ENCODE measurements around the gene PSKH1.
"Not testable (repeated sequence)": the region's sequence is repeated elsewhere in the genome, so short reads cannot be mapped to it uniquely, and the experiment has no call there.

PSKH1 gene

DNA sequence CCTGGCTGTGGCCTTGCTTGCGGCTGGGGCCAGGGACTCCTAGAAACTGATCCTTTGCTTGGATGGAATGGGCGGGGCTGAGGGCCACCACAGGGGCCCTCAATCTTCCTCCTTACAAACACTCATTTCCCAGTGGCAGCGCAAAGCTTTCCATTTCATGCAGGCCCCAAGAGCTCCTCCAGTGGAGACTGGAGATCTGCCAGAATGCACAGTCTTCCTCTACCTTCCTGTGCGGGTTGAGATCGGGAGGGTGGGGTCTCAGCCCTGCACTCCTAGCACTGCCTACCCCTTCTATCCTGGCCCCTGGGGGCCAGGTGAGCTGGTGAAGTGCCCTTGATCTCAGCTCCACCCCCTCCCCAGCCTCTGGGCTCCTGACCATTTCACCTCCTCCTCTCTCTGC lies 6.7 kb upstream of the PSKH1 start:
- DNase-seq (ENCODE audit: low spot score): no peak

DNA sequence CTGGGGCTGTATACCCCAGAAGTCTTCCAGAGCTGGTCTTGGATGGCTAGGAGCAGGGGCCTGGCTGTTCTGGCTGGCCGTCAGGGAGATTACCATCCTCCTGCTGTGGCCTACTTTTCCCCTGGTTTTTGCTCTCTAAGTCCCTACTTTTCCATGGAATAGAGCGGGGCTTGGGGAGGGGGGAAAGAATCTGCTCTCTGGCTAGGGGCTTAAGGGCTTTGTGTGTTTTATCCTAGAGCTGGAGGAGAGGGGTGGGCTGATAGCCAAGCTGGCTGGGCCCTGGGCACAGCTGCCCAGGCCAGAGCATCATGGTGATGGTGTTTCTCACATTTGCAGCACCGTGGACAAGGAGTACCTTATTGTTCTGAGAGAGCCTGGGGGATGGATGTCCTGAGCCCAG lies 4.7 kb upstream of the PSKH1 start:
- no peak for DNase-seq (ENCODE audit: low spot score)

DNA sequence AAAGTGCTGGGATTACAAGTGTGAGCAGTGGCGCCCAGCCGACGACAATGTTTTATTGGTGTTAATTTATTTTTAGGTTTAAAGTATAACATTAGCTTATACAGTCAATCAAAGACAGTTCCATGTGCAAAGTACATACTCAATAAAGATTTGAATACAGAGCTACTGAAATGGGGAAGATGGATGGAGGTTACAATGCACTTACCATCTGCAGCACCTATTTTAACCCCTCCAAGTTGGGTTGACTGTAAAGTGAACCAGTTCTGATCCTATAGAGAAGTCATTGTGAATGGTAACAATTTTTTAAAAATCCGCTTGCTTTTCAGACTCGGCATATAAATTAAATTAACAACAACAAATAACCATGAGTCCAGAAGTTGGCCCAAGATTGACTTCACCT lies 679 bp upstream of the PSKH1 start:
- DNase-seq (ENCODE audit: low spot score): no peak

DNA sequence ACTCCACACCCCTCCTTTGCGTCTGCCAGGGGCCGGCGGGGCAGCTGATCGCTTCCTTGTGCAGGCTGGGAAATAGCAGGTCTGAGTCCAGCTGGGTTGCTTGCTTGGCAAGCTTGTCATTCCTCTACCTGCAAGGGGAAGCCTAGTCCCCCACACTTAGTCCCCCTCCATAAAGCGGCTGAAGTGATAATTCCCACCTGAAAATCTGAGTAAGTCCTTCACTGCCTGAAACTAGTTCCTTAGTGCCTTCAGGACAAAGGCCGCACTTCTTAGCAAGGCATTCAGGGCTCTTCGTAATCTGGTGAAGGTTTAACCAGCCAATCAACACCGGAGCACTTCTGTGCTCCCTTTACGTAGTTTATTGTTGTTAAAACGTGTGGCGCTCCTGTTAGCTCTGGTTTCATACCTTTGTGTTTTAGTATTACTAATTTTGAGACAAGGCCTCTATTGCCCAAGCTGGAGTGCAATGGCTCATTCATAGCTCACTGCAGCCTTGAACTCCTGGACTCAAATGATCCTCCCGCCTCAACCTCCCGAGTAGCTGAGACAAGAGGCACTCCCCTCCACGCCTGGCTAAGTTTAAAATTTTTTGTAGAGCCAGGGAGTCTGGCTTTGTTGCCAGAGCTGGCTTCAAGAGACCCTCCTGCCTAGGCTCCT lies 817 bp downstream of the PSKH1 start:
- peak; percentile 51 for DNase-seq (ENCODE audit: low spot score)

DNA sequence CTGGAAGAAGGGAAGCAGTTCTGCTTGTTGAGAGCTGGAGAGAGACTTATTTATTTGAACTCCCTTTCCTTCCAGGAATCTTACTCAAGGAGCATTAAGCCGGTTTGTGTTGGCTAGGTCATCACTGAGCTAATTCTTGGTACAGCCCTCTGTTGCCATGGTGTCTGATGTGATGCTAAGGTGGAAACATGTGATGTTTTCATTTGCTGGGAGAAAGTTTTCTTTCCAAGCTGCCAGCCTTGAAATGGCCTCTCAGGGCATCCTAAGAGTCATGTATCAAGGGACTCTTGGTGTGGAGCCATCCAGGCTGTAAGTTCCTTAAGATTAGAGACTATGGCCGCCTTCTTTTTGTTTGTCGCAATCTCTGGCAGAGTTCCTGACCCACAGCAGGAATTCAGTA lies 4.2 kb downstream of the PSKH1 start:
- DNase-seq (ENCODE audit: low spot score): no peak

DNA sequence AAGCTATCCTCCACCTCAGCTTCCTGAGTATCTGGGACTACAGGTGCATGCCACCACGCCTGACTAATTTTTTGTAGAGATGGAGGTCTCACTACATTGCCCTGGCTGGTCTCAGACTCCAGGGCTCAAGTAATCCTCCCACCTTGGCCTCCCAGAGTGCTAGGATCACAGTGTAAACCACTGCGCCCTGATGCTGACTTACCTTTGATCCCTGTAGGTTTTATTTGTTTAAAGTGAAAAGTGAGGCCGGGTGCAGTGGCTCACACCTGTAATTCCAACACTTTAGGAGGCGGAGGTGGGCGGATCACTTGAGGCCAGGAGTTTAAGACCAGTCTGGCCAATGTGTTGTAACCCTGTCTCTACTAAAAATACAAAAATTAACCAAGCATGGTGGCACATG lies 8.7 kb downstream of the PSKH1 start:
- no peak for DNase-seq (ENCODE audit: low spot score)

DNA sequence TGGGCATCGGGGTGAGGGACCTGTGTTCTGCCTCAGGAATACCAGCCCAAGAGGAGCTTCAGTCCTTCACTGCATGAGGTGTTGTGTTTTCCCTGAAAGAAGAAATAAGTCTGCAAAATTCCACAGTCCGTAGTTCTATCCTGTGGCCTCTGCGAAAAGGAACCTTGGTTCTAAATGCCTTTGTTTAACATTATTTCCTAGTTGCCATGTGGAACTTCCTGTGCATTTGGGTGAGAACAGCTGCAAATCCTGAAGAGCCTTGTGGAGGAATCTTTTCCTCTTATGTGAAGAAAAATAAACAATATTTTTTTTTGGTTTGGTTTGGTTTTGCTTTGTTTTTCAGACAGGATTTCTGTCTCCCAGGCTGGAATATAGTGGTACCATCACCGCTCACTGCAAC lies 9.8 kb downstream of the PSKH1 start:
- no peak for DNase-seq (ENCODE audit: low spot score)

DNA sequence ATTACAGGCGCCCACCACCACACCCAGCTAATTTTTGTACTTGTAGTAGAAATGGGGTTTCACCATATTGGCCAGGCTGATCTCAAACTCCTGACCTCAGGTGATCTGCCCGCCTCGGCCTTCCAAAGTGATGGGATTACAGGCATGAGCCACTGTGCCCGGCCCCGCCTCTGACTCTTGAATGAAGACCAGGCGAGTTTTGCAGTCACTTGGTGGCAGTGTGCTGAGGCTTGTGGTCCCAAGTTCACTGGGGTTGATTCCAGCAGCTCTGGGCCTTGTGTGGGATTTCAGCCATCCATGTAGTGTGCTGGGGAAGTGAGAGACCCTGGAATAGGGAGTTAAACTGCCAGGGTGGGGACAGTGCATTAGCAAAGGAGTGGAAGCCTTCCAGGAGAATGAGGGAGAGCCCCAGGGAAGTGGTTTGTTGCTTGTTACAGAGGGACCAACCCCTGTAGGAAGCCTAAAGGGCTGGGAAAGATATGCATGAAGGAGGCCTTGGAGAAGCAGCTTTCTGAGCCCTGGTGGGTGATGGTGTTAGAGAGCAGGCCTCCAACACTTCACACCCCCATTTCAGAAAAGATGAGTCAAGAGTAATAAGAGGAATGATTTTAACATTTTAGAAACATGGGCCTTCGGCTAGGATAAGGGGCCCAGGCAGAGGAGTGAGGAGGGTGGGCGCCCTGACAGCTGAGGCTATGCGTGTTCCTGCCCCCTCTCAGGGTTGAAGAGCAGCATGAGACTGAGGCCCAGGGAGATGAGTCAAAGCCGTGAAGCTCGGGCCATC lies 14.5 kb downstream of the PSKH1 start:
- DNase-seq (ENCODE audit: low spot score): no peak

DNA sequence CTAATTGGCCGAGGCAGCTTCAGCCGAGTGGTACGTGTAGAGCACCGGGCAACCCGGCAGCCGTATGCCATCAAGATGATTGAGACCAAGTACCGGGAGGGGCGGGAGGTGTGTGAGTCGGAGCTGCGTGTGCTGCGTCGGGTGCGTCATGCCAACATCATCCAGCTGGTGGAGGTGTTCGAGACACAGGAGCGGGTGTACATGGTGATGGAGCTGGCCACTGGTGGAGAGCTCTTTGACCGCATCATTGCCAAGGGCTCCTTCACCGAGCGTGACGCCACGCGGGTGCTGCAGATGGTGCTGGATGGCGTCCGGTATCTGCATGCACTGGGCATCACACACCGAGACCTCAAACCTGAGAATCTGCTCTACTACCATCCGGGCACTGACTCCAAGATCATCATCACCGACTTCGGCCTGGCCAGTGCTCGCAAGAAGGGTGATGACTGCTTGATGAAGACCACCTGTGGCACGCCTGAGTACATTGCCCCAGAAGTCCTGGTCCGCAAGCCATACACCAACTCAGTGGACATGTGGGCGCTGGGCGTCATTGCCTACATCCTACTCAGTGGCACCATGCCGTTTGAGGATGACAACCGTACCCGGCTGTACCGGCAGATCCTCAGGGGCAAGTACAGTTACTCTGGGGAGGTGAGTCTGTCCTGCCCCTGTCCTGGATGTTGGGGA lies 16.1 kb downstream of the PSKH1 start:
- DNase-seq (ENCODE audit: low spot score): no peak

DNA sequence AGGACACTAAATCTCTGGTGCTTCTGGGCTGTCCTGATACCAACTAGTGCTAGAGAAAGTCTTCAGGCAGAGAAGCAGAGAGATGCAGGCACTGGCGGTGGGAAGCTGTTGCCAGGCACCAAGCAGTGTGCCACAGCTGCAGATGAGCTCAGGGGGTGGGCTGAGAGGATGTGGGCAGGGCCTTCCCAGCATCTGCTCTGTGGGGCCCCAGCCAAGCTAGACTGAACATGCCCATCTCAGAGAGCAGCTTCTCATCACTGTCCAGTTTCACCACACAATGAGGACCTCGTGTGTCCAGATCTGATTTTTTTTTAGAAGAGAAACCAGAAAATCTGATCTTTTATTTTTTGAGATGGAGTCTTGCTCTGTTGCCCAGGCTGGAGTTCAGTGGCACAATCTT lies 17.1 kb downstream of the PSKH1 start:
- DNase-seq (ENCODE audit: low spot score): no peak

DNA sequence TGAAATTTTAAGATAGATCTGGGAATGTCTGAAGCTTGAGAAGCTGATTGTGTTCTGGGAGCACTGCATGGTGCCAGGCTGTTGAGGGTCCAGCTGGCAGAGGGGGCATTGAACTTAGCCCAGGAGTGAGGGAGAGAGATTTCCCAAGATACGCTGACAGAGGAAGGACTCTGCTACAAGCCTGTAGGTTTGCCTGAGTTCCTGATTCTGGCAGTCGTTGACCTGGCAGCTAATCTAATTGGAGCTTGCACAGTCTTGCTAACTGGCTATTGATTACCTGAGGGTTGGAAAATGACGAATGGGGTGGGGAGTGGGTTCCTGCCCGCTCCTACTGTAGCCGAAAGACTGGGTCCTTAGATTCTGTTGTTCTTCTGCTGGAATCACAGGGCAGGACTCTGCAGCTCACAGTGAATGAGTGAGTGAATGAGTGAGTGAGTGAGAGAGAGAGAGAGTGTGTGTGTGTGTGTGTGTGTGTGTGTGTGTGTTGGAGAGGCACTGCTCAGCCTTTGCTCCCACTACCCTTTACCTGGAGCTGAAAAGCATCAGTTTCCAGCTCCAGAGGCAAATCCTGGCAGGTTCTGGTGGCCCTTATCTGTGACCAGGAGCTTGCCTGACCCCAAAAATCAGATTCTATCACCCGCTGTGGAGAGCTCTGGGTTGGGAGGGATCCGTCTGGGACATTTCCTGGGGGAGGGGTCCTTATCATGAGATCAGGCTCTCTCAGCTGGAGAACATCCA lies 21.9 kb downstream of the PSKH1 start:
- no peak for DNase-seq (ENCODE audit: low spot score)

DNA sequence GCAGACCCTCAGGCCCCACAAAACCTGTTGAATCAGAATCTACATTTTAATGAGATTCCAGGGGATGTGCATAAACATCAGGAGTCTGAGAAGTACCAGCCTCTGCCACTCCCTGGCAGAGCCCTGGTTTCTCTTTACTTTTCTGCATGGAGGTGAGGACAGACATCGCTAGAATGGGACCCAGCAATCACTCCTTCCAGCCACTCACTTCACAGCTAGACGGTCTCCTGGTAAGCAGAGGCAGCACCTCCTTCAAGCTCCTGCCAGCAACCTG lies 22.4 kb downstream of the PSKH1 start:
- DNase-seq (ENCODE audit: low spot score): not testable (repeated sequence)

DNA sequence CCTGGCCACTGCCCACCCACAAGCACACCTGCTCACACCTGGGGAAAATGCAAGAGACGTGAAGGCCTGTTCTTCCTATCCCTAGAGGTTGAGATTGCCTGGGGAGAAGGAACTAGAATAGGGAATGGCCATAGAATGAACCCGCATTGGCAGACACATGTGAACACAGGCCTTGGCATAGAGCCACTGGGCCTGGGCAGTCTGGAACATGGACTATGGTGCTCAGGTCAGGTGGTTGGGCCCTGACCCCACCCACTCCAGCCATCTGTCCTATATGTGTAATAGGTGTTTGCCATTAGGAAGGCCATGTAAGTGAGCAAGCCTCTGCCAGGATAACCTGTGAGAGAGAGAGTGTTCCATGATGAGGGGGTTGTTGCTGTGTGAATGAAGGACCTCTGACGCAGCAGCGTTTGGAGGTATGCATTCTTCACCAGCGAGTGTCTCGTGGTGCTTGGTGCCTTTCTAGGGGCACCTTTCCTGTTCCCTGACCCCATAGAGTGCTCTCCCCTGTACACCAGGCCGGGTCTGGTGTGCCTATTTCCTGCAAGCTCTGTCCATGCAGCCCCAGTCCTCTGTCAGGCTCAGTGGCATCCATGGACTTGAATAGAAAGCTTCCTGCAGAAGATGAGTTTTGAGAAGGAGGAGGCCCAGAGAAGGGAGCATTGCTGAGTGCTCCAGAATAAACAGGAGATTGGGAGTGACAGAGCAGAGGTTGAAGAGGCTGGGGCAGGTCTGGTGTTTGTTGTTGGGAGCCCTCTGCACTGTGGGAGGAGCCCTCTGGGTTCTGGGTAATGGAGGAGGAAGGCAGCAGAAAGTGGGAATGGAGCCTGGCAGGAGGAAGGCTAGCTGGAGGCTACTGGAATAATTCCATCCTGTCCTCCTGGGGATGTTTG lies 23.0 kb downstream of the PSKH1 start:
- DNase-seq (ENCODE audit: low spot score): no peak

DNA sequence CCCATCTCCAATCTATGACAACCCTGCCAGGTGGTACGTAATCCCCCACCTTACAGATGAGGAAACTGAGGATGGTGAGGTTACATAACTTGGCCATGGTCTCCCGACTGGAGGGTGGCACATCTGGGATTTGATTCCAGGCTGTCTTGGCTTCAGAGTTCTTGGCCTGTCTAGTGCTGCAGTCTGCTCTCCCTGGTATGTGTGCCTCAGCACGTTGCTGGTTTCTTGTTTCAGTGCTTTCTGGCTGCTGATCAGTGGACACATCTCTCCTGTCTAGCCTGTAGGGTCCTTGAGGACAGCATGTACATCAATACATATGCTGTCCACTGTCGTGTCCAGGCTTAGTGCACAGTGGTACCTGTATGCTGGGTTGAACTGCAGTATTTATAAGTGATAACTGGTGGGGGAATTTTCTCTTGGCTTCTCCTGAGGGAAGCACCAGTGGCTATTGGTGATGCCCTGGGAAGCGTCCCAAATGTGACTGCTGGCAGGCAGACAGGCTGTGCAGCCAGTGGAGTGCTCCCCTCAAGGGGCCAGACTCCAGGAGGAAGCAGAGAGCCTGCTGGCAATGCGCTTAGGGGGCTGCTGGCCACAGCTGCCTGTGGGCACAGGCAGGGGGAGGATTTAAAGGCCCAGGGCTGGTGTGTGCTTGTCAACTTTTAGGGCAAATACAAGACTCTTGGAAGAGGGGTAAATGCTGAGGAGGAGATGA lies 24.2 kb downstream of the PSKH1 start:
- no peak for DNase-seq (ENCODE audit: low spot score)

DNA sequence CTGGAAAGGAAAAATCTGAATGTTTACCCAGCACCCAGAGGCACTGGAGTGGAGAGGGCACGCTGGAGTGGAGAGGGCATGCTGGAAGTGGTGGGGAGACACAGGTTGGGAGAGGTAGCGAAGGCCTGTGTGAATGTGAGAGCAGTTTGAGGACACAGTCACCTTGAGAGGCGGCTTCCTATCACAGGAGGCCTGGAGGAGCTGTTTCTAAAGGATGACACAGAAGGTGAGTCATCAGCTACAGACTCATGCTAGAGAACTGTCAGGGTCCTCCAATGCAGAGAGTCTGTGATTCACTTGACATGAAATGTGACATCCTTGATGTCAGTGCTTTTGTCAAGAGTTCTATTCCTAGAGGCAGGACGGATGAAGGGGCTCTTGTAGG lies 24.8 kb downstream of the PSKH1 start:
- no peak for DNase-seq (ENCODE audit: low spot score)

DNA sequence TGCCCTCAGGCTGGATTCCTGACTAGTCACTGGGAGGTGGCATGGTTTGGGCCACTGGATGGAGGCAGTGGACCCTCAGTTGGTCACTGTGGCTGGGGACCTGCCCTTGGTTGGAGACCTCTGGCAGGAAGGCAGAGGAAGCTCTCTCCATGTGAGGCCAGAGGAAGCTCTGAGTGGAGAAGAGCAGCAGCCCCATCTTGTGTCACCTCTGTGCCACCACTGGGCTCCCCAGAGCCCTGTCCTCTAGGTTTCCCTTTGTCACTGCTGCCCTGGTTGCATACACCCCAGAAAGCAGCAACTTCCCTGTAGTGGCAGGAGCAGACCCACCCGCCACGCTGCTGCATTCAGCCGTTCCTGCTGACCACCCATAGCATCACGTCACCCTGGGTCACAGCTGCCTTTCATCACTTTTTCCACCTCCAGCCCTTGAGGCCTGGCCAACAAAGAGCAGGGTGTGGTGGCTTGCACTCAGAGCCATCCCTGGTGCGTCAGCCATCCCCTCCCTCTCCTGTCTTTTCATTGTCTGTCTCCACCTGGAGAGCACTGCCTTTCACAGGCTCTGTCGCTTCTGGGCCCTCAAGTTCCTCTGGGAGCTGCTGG lies 26.7 kb downstream of the PSKH1 start:
- no peak for DNase-seq (ENCODE audit: low spot score)

DNA sequence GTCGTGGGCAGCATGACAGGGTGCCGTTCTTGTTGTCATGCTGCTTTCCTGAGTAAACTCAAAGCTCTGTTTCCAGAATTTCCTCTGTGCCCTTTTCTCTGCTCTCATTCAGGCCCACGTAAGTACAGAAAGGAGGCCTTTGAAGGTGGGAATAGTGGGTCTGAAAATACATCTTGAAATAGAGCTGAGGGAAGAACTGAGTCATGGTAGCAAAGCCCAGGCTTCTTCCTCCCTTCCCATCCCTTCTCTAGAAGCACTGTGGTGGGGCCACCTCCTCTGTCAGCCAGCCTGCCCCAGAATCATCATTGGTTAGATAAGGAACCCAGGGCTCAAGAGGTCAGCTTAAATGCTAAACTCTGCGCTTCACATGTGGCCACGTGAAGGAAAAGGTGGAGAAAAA lies 29.2 kb downstream of the PSKH1 start:
- DNase-seq (ENCODE audit: low spot score): no peak

DNA sequence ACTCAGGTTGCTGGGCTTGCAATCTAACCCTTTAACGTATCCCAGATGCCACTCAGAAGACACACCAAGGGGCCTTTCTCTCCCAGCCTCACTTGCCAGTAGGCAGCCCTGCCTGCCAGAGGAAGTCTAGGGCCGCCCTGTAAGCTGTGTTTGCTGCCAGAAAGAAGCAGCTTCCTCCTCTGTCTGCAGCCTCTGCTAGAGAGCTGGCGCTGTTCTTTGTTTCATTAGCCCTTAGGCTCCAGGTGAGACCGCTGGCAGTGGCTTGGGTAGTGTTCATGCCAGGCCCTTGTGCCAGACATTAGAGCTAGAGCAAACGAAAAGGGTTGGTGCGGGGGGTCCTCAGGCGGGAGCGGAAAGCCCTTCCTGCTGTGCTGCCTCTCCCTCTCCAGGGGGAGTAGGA lies 29.7 kb downstream of the PSKH1 start:
- no peak for DNase-seq (ENCODE audit: low spot score)

DNA sequence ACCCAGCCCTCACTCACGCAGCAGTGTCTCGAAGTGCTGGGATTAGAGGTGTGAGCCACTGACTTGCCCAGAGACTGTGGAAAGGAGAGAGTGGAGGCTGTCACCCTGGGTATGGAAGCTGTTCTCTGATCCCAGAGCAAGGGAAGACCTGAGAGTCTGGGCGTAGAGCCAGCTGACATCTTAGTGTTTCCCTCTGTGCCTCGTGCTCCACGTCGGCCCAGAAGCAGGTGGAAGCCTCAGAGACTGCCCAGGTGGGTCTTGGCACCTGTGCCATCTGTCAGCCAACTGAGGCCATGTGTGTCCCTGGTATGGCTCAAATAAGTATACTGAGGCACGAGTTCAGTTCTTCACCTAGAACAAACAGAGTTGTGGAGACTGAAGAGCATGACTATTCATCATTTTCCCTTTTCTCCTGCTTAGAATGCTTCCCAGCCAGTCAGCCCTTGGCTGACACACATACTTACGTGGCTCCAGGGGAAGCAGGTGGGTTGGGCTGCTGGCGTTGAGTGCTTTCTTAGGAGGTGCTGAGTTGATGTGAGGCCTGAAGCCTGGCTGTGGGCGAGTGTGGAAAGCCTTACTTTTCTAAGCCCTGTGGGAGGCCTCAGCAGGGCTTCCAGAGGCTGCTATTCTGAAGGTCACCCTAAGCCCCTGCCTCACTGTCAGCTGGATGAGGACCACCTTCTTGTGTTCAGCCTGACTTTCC lies 30.5 kb downstream of the PSKH1 start:
- no peak for DNase-seq (ENCODE audit: low spot score)
